ENCODE measurements around the gene TMEM183A.

Gene TMEM183A

DNA sequence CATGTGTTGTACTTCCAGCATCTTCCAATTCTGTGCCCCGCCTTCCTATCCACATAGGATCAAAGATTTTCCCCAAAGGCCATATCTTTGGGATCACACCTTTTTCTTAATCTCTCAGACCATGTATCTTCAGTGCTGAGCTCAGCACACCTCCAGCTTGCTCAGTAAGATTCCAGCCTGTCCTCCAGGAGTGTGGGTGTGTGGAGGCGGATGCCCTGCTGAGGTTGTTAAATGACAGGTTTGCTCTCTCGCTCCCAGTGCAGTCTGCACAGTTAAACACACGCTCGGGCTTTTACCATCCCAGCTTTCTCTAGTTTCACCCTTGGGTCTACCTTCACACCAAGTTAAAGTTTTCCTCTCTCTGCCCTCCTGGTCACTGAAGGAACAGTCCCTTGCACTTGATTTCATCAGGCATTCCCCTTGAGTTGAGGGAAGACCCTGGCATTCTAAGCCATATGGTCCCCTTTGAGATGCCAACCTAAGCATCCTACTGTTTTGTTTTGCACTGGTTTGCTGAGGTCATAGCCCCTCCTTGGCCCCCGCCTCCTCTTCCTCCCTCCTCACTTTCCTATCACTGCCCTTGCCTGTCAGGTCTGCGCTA, 64.9 kb downstream of the TMEM183A start:
- DNase-seq (ENCODE audit: low read depth), result no peak

DNA sequence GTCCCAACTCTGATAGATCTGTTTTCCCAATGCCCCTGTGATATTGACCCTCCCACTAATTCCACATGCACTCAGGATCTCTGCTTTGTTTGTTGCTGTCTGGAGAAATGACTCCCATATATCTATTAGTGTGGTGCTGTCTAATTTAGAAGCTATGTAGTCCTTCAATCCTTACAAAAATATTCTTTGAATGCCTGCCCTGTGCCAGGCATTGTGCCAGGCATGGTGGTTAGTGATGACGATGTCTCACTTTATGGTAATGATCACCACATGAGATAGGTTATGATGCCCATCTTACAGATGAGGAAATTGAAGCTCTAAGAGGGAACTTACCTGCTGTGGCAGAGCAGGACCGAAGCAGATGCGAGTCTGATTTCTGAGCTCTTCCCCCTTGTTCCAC, 65.7 kb downstream of the TMEM183A start:
- no peak for DNase-seq (ENCODE audit: low read depth)

DNA sequence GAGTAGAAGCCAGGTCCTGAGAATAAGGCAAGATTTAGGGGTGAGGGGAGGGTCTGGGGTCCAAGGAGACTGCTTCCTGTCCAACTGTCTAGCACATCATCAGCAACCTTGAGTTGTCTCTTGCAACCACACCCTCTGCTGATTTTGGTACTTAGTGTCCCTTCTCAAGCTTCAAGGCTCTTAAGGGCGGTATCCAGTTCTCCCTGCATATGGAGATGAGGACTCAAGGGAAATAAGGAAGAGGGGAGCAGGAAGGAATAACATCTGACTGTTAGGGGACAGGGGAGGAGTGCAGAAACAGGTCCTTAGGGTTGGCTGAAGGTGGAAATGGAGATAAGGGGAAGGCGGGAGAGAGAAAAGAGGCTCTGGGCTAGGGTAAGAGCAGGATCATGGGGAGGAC, 66.3 kb downstream of the TMEM183A start:
- no peak for DNase-seq (ENCODE audit: low read depth)

Measured in HS-27A (cell line).